HG03442 (cell line): ENCODE results near the gene MPV17.
"Not testable (repeated sequence)": the region's sequence is repeated elsewhere in the genome, so short reads cannot be mapped to it uniquely, and the experiment has no call there.

Experiments
- ATAC-seq: cut with Tn5 transposase; IDR thresholded peaks from one replicate; pipeline ENCODE4 v1.9.1; 2021; ENCODE audit warnings: mild to moderate bottlenecking, moderate library complexity; ENCODE audit not compliant: unreplicated experiment

MPV17 gene

GRCh38 chr2:27323596-27324285 is 844 bp upstream of the MPV17 start:
- ATAC-seq: no peak

DNA sequence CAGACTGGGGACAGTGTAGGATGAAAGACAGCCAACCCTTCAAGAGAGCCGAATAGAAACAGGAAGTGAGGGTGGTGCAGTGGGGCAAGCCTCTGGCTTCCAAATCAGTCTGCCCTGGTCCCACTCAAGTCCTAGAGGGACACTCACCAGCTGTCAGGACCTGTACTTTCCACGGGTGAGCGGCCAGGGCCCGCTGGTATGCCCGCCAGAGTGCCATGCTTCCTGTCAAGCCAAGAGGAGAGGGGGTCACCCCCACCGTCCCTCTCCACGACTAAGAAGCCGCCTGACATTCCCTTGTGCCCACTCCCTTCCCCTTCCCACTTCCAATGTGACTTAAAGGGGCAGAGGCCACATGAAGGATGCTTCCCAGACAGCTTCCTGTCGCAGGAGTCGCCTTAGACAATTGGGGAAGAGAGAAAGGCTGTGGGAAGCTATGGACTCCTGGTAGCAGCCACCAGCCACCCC is 564 bp downstream of the MPV17 start:
- ATAC-seq: no peak

DNA sequence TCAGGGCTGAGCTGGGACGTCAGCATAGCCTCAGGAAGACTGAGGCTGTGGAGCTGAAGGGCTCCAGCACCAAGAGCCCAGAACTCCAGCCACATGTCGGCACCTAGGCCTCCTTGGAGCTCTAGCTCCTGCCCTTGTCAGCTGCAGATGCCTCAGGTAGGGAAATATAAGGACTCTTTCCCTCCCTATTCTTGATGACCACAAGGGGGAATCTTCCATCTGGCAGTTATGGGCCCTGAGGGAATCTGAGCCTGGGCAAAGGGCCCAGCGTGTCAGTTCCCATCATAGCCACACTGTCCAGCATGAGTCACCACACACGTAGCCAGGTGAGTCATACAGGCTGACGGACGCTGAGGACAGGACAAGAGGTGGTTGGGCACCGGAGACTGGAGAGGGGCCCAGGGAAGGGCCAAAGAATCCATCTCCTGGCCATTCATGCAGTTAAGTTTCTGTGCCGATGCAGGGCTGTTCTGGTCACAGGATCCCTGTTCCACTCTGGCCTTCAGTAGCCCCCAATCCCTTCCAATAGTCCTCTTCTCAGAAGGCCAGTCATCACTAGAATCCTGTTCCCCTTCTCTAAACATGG is 1.8 kb downstream of the MPV17 start:
- no peak for ATAC-seq

DNA sequence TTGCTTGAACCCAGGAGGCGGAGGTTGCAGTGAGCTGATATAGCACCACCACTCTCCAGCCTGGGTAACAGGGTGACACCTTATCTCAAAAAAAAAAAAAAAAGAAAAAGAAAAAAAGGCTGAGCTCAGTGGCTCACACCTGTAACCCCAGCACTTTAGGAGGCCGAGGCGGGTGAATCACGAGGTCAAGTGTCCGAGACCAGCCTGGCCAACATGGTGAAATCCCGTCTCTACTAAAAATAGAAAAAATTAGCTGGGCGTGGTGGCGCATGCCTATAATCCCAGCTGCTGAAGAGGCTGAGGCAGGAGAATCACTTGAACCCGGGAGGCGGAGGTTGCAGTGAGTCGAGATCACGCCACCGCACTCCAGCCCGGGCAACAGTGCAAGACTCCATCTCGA is 3.1 kb downstream of the MPV17 start:
- ATAC-seq: not testable (repeated sequence)

GRCh38 chr2:27316655-27317412 is 6.1 kb downstream of the MPV17 start:
- ATAC-seq: no peak

DNA sequence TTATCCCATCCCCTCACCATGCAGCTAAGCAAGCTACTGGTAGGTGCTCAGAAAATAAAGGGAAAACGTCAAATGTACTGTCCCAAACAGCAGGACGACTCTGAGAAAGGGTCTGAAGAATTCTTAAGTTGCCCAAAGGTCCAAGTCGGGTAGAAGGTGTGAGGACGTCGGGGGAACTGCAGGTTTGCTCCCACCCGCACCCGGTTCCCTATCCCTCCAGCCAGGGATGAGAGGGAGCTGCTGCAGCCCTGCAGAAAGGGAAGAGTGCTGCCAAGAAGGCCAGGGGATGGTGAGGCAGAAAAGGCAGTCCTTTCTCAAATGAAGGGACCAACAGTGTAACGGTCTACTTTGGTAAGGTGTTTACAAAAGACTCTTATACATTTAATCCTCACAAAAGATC is 7.8 kb downstream of the MPV17 start:
- no peak for ATAC-seq

- no peak for ATAC-seq
Observed at GRCh38 chr2:27314709-27315108, 8.2 kb downstream of the MPV17 start.

DNA sequence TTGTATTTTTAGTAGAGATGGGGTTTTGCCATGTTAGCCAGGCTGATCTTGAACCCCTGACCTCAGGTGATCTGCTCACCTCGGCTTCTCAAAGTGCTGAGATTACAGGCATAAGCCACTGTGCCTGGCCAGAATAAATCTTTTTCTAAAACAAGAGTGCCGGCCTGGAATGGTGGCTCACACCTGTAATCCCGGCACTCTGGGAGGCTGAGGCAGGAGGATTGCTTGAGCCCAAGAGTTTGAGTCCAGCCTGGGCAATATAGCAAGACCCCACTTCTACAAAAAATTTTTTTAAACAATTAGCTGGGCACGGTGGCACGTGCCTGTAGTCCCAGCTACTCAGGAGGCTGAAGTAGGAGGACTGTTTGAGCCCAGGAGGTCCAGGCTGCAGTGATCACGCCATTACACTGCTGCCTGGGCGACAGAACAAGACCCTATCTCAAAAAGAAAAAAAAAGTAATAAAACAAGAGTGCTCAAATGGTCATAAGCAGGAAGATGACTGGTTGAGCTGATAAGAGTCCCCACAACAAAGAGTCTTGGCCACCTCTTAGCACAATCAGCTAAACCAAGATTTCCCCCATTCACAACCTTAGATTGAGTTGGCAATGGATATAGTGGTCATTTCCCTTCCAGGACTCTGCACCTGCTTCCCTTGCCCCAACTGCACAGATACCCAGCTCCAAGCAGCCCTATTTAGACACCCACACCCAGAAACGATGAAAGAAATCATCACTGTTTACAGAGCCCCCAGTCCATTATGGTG is 8.8 kb downstream of the MPV17 start:
- no peak for ATAC-seq

DNA sequence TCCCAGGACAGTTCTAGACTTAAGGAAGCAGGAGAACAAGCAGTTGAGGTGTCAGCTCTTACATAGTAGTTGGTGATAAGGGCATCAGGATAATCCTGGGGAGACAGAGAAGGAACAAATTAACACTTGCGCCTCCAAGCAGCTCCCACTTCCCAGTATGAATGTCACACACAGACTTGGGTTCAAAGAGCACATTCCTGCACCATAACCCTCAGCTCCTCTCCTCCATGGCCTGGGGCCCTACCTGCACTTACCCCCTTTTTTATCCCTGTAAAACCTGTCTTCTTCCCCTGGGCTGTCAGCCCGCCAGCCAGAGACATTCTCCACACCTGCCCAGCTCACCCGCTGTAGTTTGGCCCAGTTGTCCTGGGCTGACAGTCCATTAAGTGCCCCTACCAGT is 10.7 kb downstream of the MPV17 start:
- no peak for ATAC-seq

- no peak for ATAC-seq
Observed at GRCh38 chr2:27309651-27310050, 13.2 kb downstream of the MPV17 start.

DNA sequence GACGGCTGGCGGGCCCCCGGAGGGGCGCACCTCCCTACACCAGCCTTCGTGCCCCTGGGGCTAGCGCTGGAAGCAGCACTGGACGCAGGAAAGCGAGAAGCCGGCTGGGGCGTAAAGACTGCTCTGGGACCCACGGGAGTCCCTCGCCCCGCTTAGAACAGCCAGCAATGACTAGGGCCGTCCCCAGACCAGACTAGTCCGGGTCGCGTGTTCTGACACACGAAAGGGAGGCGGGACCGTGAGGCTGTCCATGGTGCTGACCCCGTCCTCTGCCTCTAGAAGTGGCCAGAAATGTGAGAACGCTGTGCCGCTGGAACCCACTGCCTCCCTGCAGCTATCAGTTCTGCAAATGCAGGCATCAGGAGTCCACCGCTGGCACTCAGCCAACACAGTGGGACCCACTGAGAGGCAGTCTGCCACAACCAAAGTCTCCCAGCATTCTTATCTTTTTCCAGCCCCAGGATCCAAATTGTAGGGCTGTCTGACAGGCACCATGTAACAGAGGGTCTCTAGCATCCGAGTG is 14.5 kb downstream of the MPV17 start, which contains the start of gene UCN:
Gene UCN, minus strand, starts transcription at position 87 of the 523 bp plus-strand sequence. CDS start 550 bp downstream, outside the sequence.
- ATAC-seq: no peak

- ATAC-seq: no peak
Observed at GRCh38 chr2:27307545-27308358, 15.1 kb downstream of the MPV17 start.

DNA sequence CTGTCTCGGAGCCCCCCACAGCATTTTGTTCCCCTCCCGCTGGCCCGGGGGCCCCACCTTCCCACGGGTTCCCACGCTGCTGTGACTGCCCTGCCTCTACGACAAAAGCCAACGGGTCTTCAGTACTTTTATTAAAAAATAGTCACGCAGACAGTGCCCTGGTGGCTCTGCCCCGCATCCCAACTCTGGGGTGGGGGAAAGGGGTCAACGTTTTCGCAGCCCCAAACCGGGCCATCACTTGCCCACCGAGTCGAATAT is 15.7 kb downstream of the MPV17 start:
- ATAC-seq: no peak

GRCh38 chr2:27306573-27307286 is 16.2 kb downstream of the MPV17 start:
- no peak for ATAC-seq

DNA sequence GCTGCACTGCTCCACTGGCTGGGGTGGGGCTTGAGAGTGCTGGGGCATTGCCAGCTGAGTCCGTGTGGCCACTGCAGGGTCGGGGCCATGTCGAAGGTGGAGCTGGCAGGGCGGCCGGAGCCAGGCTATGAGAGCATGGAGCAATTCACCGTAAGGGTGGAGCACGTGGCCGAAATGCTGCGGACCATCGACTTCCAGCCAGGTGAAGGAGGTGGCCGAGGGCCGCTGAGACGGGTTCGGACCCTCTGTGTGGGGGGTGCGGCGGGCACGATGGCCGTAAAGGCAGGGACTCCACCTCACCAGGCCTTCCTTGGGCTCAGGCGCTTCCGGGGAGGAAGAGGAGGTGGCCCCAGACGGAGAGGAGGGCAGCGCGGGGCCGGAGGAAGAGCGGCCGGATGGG is 16.8 kb downstream of the MPV17 start:
- no peak for ATAC-seq

DNA sequence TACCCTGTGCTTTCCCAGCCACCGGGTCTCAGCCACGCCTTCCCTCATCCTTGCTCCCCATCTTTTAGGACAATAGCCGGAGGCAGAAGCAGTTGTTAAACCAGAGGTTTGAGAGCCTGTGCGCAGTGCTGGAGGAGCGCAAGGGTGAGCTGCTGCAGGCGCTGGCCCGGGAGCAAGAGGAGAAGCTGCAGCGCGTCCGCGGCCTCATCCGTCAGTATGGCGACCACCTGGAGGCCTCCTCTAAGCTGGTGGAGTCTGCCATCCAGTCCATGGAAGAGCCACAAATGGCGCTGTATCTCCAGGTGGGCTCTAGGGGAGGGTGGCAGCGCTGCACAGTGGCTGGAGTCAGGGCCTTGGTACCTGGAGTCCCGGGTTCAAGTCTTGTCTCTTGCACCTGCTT is 17.4 kb downstream of the MPV17 start:
- ATAC-seq: no peak

DNA sequence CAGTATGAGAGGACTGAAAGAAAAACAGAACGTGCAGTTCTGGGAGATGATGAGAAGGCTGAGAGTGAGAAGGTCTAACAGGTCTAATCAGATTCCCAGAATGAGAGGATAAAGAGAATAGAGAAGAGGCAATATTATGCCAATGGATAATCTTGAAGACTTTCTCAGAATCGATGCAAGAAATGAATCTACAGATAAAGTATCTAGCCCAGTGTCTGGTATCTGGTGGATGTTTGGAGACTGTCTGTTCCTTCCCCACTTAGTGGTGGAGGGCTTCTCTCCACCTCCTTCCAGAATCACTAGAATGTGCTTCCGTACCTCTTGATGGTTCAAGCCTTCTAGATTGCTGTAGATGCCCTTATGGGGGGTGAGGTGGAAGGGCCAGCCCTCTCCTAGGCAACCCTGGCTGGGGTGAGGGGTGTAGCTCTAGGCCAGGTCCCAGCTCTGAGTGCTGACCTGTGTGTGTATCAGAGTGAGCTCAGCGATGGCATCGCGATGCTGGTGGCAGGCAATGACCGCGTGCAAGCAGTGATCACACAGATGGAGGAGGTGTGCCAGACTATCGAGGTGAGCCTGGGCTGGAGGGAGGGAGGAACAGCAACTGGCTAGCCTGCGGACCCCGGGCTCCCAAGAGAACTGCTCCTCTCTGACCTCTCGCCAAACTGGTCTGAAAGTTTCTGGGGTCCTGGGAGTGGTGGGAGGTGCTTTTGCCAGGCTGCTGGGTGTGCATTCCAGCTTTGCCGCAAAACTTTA is 18.2 kb downstream of the MPV17 start:
- ATAC-seq: no peak

GRCh38 chr2:27303093-27304025 is 19.5 kb downstream of the MPV17 start:
- ATAC-seq: no peak
